GM12878 (cell line): ENCODE measurements around the gene ETFBKMT. TPM values are rescaled to one million over a fixed set of nuclear protein-coding genes. Genes with fewer than 3 reads are reported as not detected.

Source experiments
- CBFB ChIP-seq: IDR thresholded peaks from 2 replicates; pipeline ENCODE4 v1.6.1; 2016; ENCODE audit warnings: antibody characterized with exemption, low read depth
- CREM ChIP-seq: IDR thresholded peaks from 2 replicates; pipeline ENCODE4 v1.6.1; 2014; ENCODE audit warnings: antibody characterized with exemption, low read depth
- EP300 ChIP-seq, 2 experiments: fragments of 150-350 bp in 1 of 2; IDR thresholded peaks; 2 replicates each; pipeline ENCODE4 v1.6.1; 2011 to 2012; ENCODE audit warnings: low read depth in 2 of 2, low read length in 2 of 2, borderline replicate concordance in 1 of 2, improper control_type of control experiment in 1 of 2, inconsistent platforms in 1 of 2; ENCODE audit not compliant: control insufficient read depth in 1 of 2
- HDAC2 ChIP-seq: fragments of 200-600 bp; sonication (generic); IDR thresholded peaks from 2 replicates; pipeline ENCODE4 v1.6.1; 2017
- KDM1A ChIP-seq: fragments of 200-600 bp; sonication (generic); IDR thresholded peaks from 2 replicates; pipeline ENCODE4 v1.6.1; 2016; ENCODE audit warnings: borderline replicate concordance
- MEF2A ChIP-seq: IDR thresholded peaks from 2 replicates; pipeline ENCODE4 v1.6.1; 2011; ENCODE audit warnings: low read depth, mild to moderate bottlenecking, low read length, moderate library complexity; ENCODE audit not compliant: insufficient read depth
- MTA2 ChIP-seq: fragments of 450-650 bp; IDR thresholded peaks from 2 replicates; pipeline ENCODE4 v1.6.1; 2016; ENCODE audit warnings: low read depth, mild to moderate bottlenecking, moderate library complexity
- RAD21 ChIP-seq: IDR thresholded peaks from 2 replicates; pipeline ENCODE4 v1.6.1; 2011; ENCODE audit warnings: mild to moderate bottlenecking, low read depth, low read length, moderate library complexity; ENCODE audit not compliant: insufficient read depth
- RUNX3 ChIP-seq: IDR thresholded peaks from 2 replicates; pipeline ENCODE4 v1.6.1; 2012; ENCODE audit warnings: low read length, inconsistent platforms
- SMAD1 ChIP-seq: fragments of 450-650 bp; IDR thresholded peaks from 2 replicates; pipeline ENCODE4 v1.6.1; 2018; ENCODE audit warnings: mild to moderate bottlenecking, low read depth; ENCODE audit not compliant: partially characterized antibody
- SP1 ChIP-seq: IDR thresholded peaks from one replicate; pipeline ENCODE4 v1.6.1; 2011; ENCODE audit warnings: low read depth, low read length
- ZNF274 ChIP-seq: IDR thresholded peaks from one replicate; pipeline ENCODE4 v1.8.0; 2011; ENCODE audit not compliant: insufficient read length, insufficient read depth
- polyA plus RNA-seq, 11 experiments: library from polyadenylated mRNA; depleted of rRNA in 4 of 11; unstranded in 6 of 11; stranded (reverse) in 5 of 11; fragments of >200 nt; fragmentation: Nextera tagmentation in 4 of 11; fragmentation: Illumina TruSeq in 1 of 11; extraction: Ambion mirVana in 4 of 11; extraction: Trizol in 1 of 11; gene quantifications; 1 replicate in 1 of 11; 2 replicates in 10 of 11; pipeline versions ENCODE4 v1.2.1 to v1.2.3, GENCODE V29; 2011 to 2016; ENCODE audit warnings: inconsistent platforms in 2 of 11, missing spikeins in 2 of 11, low read depth in 1 of 11
- total RNA-seq, 4 experiments: library from RNA; depleted of rRNA in 3 of 4; stranded (reverse); fragments of >200 nt in 3 of 4; fragmentation: Illumina TruSeq in 1 of 4; extraction: Trizol in 1 of 4; gene quantifications; 2 replicates each; pipeline versions ENCODE4 v1.2.1 to v1.2.3, GENCODE V29; 2013 to 2021
- TF ChIP-seq, protein P1 (sequence below): fragments of 450-650 bp; formaldehyde crosslinking; IDR thresholded peaks from 2 replicates; pipeline ENCODE4 v1.4.0; 2020; ENCODE audit warnings: mild to moderate bottlenecking, moderate library complexity
- TF ChIP-seq, protein P2 (sequence below): fragments of 450-650 bp; IDR thresholded peaks from 2 replicates; pipeline ENCODE4 v1.6.1; 2017; ENCODE audit warnings: mild to moderate bottlenecking, moderate library complexity
- TF ChIP-seq, protein P3 (sequence below): IDR thresholded peaks from 2 replicates; pipeline ENCODE4 v1.6.1; 2012; ENCODE audit warnings: low read length, inconsistent platforms
- TF ChIP-seq, protein P4 (sequence below): IDR thresholded peaks from 2 replicates; pipeline ENCODE4 v1.6.1; 2012; ENCODE audit warnings: mild to moderate bottlenecking, low read depth, low read length

The ETFBKMT gene
- total and polyA plus RNA-seq, 10 of the 15 experiments (the other 5 are each of a cell fraction or from before 2014, with no cell fraction given), result 0.25 to 1.1 (median 0.65) TPM

DNA sequence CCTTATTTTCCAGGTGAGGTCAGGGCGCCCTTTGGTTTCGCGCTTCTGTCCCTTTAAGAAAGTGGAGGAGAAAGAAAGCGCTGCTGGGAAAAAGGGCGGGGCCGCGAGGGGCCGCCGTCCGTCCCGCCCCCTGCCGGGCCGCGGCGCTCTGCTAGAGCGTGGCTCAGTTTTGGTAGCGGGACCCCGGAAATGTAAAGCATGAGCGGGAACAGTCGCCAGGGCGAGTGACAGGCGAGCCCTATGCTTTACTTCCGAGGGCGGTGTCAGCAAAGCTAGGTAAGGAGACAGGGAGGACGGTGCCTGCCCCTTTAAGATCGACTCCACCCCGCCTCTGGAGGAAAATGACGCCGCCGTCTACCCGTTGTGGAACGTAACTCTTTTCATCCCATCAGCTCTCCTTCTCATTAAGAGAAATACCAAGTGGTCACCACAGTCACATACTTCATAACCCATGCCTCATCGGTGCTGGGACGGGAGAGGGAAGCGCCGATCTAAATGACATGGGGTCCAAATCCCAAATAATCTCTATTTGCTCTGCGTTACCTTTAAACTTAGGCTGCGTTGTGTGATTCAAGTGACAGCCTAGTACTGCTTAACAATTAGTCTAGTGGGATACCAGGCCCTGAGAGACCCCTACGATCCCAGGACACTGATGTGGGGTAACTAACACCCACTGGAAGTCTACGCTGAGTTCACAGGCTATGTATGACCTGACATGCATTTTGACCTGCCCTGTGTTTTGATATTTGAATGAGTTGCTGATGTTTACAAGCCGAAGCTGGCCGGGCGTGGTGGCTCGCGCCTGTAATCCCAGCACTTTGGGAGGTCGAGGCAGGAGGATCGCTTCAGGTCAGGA, at the start of gene ETFBKMT (continued):
- no peak for TF ChIP-seq RAD21
- TF ChIP-seq, protein P1, sequence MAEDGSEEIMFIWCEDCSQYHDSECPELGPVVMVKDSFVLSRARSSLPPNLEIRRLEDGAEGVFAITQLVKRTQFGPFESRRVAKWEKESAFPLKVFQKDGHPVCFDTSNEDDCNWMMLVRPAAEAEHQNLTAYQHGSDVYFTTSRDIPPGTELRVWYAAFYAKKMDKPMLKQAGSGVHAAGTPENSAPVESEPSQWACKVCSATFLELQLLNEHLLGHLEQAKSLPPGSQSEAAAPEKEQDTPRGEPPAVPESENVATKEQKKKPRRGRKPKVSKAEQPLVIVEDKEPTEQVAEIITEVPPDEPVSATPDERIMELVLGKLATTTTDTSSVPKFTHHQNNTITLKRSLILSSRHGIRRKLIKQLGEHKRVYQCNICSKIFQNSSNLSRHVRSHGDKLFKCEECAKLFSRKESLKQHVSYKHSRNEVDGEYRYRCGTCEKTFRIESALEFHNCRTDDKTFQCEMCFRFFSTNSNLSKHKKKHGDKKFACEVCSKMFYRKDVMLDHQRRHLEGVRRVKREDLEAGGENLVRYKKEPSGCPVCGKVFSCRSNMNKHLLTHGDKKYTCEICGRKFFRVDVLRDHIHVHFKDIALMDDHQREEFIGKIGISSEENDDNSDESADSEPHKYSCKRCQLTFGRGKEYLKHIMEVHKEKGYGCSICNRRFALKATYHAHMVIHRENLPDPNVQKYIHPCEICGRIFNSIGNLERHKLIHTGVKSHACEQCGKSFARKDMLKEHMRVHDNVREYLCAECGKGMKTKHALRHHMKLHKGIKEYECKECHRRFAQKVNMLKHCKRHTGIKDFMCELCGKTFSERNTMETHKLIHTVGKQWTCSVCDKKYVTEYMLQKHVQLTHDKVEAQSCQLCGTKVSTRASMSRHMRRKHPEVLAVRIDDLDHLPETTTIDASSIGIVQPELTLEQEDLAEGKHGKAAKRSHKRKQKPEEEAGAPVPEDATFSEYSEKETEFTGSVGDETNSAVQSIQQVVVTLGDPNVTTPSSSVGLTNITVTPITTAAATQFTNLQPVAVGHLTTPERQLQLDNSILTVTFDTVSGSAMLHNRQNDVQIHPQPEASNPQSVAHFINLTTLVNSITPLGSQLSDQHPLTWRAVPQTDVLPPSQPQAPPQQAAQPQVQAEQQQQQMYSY, result no peak
- no peak for TF ChIP-seq RUNX3
- no peak for TF ChIP-seq SMAD1
- TF ChIP-seq CREM, result peak; percentile 29; the same call in 1 of the 2 replicates
- no peak for TF ChIP-seq EP300 (IDR thresholded peaks at IDR 0.05; ENCODE audit: borderline replicate concordance in 1 of 2, control insufficient read depth in 1 of 2, low read depth in 2 of 2, low read length in 2 of 2)
- no peak for TF ChIP-seq CBFB
- TF ChIP-seq, protein P2, sequence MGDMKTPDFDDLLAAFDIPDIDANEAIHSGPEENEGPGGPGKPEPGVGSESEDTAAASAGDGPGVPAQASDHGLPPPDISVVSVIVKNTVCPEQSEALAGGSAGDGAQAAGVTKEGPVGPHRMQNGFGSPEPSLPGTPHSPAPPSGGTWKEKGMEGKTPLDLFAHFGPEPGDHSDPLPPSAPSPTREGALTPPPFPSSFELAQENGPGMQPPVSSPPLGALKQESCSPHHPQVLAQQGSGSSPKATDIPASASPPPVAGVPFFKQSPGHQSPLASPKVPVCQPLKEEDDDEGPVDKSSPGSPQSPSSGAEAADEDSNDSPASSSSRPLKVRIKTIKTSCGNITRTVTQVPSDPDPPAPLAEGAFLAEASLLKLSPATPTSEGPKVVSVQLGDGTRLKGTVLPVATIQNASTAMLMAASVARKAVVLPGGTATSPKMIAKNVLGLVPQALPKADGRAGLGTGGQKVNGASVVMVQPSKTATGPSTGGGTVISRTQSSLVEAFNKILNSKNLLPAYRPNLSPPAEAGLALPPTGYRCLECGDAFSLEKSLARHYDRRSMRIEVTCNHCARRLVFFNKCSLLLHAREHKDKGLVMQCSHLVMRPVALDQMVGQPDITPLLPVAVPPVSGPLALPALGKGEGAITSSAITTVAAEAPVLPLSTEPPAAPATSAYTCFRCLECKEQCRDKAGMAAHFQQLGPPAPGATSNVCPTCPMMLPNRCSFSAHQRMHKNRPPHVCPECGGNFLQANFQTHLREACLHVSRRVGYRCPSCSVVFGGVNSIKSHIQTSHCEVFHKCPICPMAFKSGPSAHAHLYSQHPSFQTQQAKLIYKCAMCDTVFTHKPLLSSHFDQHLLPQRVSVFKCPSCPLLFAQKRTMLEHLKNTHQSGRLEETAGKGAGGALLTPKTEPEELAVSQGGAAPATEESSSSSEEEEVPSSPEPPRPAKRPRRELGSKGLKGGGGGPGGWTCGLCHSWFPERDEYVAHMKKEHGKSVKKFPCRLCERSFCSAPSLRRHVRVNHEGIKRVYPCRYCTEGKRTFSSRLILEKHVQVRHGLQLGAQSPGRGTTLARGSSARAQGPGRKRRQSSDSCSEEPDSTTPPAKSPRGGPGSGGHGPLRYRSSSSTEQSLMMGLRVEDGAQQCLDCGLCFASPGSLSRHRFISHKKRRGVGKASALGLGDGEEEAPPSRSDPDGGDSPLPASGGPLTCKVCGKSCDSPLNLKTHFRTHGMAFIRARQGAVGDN, result no peak; the same call in 1 of the 2 replicates
- no peak for TF ChIP-seq KDM1A
- peak; percentile 28 for TF ChIP-seq MTA2
- TF ChIP-seq ZNF274, result no peak
- TF ChIP-seq, protein P3, sequence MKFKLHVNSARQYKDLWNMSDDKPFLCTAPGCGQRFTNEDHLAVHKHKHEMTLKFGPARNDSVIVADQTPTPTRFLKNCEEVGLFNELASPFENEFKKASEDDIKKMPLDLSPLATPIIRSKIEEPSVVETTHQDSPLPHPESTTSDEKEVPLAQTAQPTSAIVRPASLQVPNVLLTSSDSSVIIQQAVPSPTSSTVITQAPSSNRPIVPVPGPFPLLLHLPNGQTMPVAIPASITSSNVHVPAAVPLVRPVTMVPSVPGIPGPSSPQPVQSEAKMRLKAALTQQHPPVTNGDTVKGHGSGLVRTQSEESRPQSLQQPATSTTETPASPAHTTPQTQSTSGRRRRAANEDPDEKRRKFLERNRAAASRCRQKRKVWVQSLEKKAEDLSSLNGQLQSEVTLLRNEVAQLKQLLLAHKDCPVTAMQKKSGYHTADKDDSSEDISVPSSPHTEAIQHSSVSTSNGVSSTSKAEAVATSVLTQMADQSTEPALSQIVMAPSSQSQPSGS, result peak; percentile 31; the same call in 1 of the 2 replicates
- peak; percentile 68 for TF ChIP-seq SP1
- 0 out of 2 replicates have a peak, but pooled peaks have one; percentile 26 for TF ChIP-seq MEF2A
- no peak for TF ChIP-seq HDAC2
- TF ChIP-seq, protein P4, sequence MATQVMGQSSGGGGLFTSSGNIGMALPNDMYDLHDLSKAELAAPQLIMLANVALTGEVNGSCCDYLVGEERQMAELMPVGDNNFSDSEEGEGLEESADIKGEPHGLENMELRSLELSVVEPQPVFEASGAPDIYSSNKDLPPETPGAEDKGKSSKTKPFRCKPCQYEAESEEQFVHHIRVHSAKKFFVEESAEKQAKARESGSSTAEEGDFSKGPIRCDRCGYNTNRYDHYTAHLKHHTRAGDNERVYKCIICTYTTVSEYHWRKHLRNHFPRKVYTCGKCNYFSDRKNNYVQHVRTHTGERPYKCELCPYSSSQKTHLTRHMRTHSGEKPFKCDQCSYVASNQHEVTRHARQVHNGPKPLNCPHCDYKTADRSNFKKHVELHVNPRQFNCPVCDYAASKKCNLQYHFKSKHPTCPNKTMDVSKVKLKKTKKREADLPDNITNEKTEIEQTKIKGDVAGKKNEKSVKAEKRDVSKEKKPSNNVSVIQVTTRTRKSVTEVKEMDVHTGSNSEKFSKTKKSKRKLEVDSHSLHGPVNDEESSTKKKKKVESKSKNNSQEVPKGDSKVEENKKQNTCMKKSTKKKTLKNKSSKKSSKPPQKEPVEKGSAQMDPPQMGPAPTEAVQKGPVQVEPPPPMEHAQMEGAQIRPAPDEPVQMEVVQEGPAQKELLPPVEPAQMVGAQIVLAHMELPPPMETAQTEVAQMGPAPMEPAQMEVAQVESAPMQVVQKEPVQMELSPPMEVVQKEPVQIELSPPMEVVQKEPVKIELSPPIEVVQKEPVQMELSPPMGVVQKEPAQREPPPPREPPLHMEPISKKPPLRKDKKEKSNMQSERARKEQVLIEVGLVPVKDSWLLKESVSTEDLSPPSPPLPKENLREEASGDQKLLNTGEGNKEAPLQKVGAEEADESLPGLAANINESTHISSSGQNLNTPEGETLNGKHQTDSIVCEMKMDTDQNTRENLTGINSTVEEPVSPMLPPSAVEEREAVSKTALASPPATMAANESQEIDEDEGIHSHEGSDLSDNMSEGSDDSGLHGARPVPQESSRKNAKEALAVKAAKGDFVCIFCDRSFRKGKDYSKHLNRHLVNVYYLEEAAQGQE, result no peak
